HG03139 (cell line): ENCODE measurements around the gene ZBP1.

Experiments used
- ATAC-seq: cut with Tn5 transposase; IDR thresholded peaks from one replicate; pipeline ENCODE4 v1.9.1; 2021; ENCODE audit not compliant: unreplicated experiment

The ZBP1 gene

DNA sequence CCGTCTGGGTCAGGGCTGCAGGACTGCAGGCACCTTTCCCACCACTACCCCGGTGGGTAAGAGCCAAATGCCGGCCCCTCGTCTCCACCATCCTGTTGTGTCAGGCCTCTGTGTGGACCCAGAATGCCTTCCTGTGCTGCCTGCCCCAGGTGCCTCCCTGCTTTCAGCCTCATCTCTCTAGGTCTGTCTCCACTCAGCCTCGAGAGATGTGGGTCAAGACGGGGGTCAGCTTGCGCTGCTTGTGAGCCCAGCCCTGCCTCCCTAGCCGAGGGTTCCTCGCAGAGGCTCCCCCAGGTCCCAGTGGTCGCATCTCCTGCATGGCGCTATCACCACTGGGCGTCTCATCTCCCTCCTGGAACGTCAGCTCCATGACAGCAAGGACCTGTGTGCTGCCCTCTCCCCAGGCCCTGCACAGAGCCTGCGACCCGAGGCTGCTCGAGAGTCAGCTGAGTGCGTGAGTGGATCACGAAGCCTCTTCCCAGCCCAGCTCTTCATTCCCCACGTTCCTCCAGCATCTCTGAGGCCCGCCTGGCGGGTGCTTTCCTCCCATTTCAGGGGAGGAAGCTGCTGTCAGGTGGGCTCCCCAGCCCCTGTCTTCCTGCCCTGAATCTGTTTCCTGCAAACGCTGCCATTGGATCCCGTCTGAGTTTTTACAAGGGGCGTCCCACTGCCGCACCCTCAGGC, 38.7 kb upstream of the ZBP1 start:
- ATAC-seq: no peak

DNA sequence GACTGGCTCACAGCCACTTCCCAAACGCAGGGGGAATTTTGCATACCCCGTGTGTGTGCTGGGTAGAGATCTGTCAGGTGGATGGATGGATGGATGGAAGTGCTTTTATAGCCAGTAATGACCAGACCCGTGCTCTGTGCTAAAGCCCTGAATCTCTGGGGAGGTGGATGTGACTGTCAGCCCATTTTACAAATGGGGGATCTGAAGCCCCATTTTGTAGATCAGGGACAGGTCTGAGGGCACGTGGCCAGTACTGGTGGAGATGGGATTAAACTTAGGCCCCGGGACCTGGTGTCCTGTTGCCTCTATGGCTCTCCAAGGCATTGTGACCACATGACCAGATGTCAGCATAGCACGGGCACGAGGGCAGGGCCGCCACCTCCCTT, 38.2 kb upstream of the ZBP1 start:
- ATAC-seq: no peak

DNA sequence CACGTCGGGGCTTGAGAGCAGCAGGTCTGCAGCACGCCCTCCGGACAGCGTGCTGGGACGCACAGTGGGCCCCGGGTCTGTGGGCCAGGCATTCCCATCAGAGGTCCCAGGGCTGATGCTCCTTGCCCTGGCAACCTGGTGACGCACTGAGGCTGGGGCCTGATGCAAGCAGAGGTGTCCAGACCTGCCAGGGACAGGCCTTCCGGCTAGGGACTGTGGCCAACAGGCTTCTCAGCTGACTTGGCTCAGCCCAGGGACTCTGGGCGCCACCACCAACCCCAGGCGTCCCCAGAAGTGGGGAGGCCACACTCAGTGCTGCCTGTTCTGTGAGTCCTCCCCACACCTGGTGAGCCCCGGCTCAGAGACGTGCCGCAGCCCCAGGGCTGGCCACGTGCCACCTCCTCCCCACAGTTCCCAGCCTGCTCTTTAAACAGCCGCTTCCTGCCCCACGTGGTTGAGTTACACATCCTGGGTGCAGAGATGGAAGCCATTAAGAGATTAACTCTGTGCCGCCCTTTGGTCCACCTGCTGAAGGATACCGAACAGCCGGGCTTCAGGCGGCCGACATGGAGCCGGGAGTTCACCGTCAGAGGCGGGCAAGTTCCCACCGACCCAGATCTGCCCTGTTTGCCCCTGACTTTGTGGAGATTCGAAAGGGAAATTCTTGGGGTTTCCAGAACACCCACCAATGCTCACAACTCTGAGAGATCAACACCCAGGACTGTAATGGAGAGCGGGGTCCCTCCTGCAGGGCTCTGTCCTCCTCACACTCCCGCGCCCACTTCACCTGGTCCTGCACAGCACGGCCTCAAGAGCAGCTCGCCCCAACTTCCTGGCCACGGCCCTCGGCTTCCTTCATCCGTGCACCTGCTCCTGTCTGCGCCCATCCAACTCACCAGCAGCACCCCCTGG, 37.6 kb upstream of the ZBP1 start:
- ATAC-seq: no peak

DNA sequence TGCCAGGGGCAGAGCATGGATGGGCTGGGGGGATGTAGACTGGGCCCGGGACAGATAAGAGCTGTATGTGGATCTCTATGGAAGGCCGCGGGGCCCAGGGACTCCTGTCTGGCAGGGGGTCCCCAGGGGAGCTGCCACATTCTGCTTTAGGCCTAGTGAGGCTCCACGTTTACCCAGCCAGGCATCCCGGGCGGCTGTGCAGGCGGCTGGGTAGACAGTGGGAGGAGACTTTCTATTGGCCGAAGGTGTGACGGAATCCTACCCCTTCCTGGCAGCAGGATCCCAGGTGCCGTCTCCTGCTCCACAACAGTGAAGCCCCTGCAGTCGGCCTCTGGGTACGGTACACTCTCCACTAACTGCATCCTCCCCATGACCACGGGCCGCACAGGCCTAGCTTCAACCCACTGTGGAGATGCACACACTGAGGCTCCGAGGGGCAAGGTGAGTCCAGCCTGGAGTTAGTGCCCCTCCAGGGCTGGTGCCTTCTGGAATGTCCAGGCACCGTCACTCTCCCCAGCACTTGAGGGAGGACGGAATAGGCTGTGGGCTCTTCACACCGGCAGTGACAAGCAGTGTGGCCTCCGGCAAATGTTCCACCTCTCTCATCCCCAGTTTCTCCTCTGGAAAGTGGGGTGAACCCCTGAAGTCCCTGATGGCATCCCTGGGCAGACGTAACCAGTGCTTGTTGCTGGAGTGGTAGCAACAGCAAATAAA, 36.8 kb upstream of the ZBP1 start:
- ATAC-seq: no peak

DNA sequence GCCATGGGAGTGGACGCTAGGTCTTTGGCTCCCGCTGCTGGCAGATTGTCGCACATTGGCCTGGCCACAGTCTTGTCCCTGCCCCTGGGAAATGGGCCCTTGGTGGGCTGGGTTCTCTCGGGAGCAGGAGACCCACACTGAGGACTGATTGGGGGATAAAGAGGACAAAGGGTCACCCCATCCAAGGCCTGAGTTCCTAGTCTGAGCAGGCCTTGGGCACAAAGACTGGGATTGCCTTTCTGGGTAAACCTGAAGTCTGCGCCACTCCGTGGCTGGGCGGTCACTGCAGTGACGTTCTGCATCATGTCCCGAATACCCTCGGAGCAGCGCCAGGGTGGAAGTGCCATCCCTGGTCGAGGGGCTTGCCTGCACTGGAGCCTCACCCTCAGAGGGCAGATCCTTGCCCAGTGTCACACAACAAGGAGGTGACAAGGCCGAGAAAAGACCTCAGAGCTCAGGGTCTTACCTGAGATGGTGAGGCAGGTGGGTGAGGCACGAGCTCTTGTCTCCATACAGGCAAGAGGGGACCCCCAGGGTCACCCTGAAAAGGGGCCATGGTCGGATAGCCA, 36.1 kb upstream of the ZBP1 start:
- no peak for ATAC-seq

DNA sequence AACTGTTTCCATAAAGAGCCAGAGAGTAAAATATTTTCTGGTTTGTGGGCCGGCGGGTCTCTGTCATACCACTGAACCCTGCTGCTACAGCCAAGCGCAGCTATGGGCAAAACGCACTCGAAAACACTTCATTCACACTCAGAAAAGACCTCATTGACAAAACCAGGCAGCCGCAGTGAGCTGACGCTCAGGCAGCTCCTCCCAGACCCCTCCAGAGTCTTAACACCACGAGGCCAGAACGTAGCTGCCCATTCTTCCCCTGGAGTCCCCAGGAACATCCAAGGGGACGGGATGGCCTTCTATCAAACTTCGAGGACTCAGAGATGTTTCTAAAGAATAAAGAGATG, 35.6 kb upstream of the ZBP1 start:
- no peak for ATAC-seq

DNA sequence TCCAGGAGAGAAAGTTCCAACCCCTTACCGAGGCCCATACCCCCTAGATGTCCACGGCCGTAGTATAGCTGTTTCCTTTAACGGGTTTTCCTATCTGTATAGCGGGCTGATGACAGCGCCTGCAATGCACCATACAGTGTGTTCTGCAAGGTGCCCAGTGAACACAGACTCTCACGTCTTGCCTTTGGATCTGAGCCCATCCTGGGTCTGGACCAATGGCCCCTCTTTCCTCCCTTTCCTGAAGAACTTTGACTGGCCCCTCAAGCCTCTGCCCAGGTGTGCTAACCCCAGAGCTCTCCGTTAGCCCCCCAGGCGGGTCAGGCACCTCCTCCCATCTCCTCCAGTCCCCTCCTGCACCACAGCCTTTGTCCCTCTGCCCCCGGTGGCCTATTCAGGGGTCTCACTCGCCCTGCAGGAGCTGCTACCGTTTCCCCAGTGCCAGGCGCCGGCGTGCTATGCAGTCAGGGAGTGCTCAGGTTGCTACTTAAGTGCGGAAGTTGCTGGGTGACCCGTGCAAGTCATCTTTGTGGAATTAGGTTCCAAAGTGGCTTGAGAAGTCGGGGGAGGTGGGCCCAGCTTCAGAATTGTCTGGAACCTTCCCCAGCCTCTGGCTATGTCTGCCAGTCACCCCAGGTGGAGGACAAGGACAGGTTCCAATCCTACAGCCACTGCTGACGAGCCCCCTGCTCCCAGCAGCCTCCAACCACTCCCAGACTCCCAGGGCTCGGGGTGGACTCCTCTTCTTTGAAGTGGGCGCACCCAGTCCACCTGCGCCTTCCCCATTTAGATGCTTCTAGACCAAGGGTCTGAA, 35.0 kb upstream of the ZBP1 start:
- ATAC-seq: no peak

DNA sequence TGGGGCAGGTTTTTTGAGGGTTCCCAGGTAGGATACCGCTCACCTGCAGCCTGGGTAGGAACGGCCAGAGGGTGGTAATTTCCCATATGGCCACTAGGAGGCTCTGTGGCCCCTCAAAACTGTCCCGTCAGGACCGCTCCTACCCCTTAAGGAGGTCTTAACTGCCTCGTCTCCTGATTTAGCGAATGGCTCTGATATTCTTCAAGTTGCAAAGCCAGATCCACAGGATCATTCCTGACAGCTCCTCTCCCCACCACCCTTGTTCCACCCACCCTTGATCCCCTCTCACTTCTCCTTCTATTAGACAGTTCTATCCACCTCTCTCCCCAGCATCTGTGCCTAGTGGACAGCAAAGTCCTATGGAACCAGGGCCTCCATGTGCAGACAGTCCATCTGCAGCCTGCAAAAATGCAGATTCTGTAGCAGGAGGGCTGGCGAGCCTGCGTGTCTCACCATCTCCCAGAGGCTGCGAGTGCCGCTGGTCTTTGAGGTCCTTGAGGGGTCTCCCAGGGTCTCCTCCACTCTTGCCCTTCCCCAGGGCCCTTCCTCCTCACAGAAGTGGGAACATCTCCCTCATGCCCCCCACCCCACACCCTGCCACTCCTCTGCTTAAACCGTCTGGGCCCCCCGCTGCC, 34.3 kb upstream of the ZBP1 start:
- peak; percentile 66 for ATAC-seq

DNA sequence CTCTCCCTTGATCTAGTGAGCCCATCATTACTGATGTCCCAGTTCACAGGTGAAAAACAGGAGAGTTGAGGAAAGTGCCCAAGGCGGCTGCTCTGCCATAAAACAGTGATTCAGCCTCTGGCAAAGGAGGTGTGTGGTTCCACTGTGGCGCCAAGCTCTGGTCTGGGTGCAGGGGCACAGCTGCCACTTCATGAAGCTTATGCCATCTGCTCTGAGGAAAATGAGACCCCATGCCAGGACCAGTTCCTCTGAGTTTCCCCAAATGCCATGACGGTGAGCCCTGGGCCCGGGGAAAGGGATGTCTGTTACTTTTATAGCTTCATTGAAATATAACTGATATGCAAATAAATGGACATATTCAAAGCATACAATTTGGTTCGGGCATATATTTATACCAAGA, 33.7 kb upstream of the ZBP1 start:
- ATAC-seq: no peak

DNA sequence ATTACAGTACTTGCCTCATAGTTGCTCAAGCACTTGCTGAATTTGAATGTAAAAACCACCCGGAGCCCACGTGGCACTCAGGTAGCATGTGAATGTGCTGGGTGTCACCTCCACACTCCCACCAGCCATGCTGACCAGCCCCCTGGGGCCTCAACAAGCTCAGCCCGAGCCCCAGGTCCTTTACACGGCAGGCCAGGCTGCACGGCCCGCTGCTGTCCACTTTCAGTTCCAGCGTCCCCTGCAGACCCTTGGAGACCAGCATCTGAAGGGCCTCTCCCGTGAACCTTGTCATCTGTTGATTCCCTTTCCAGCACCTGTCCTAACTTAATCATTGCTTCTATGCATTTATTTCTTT, 33.3 kb upstream of the ZBP1 start:
- no peak for ATAC-seq

DNA sequence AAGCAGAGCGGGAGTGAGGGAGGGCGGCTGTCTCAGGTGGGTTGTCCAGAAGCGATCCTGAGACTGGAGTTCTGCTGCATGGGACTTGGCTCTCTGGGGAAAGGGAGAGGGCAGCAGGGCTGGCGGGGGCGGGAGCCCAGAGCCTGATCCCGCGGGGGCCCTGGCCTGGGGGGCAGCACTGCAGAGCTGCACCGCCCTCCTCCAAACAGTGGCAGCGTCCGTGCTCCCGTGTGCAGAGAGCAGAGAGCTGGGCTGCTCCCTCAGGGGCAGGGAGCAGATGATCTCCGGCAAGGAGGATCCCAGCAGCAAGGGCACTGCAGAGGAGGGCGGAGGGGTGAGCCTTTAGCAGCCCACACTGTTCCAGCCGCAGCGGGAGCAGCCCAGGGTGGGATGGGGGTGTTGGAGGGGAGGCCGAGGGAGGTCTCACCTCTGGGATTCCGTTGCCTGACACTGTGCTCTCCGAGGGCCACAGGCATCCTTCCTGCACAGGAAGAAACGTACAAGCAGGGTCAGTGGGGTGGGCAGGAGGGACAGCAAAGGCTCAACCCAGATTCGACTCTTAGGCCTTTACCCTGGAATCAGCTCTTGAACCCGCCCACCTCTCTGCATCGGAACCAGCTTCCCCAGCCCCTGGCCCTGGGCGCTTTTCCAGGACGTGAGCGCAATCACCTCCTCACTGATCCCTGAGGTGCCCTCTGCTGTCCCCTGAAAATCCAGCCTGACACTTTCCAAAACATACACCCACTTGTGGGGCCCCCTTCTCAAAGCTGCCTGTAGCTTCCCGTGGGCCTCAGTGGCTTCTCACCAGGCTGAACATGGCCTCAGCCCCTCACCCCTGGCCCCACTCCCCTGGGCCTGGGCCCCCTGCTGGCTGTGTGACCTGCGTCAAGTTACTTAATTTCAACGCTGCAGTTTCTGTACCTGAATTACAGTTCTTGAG, 32.6 kb upstream of the ZBP1 start:
- ATAC-seq: no peak

DNA sequence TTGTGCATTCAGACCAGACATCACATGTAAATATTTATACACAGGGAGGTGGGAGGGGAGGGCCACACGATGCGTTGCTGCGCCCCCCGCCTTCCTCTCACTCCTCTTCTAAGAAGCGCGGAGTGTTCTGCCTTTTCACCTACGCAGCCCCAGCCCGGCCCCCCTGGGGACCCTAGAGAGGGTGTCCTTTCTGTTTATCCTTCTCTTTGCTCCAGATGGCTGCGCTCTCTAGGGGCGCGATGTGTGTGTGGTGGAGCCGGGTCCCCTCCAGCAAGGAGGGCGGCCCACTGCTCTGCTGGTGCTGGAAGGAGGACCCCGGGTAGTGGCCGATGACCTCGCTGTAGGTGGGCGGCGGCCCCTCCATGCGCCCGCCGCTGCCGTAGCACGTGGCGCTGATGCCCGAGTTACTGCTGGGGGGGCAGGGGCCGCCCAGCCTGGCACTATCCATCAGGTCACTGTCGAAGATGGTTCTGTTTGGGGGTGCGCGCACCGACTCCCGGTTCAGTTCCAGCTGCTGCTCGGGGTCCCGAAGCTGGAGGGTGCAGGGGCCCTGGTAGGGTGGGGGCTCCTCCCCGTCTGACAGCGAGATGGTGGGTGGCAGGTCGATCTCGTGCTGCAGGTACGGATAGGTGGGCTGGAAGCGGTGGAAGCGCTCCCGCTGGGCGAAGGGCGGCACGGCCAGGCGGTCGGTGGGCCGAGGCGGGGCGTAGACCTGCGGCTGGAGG, 31.8 kb upstream of the ZBP1 start:
- no peak for ATAC-seq

DNA sequence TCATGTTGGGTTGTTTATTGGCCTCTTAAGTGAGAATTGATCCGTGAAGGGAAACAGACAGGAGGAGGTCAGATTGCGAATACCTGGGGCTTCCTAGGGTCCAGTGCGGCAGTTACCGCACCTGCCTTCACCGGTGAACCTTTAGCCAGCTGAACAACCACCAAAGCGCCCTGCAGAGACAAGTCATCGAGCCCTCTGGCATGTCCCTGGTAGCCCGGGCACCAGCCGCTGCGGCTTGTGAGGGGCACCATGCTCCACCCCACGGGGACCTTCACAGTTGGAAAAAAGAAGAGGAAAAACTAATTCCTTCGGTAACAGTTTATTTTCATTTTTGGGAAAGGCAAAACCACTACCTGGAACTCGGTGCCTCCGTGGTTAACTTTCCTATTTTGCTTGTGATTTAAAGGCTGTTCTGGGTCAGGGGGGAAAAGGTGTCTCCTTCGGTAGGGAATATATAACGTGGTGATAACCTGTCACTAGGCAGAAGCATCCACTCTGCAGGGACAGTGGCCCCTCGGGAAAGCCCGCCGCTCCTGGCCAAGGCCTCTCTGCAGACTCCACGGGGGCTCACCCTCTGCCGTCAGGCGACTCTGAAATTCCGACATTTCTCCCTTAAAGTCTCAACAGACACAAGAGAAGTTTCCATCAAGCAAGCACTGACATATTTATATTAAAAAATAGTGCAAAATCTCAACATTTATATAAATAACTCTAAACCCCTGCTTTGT, 30.7 kb upstream of the ZBP1 start:
- ATAC-seq: no peak

DNA sequence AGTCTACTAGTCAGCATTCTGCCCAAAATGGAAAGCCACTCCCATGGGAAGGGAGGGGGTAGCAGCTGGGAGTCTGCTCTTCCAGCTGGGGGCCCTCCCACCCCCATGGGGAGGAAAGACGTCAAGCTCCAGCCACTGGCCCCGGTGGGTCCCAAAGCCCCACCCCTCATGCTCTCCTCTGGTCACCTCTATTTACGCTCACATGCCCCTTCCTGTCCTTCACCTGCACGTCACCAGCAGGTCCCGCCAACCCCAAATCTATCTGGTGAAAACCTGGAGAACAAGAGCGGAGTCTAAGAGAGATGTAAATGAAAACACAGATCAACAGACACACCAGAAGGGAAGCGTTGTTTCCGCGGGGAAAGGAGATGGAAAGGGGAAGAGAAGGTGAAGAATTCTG, 30.0 kb upstream of the ZBP1 start:
- ATAC-seq: no peak

DNA sequence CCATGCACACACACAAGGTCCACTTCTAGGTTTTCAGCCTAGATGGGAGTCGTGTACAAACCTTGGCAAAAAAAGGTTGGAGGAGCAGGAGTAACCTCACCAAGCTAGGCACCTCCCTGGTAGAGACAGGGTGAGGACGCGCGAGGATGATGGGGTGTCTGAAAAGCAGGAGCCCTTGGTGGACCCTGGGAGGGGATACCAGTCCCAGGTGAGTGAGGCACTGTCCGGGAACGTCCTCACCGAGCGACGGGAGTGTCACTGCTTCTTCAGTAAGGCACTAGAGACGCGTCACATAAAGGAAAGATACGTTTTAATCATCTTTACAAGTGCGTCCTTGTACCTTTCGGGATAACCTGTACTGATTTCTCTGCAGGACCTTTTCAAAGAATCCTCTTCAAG, 29.4 kb upstream of the ZBP1 start:
- no peak for ATAC-seq

DNA sequence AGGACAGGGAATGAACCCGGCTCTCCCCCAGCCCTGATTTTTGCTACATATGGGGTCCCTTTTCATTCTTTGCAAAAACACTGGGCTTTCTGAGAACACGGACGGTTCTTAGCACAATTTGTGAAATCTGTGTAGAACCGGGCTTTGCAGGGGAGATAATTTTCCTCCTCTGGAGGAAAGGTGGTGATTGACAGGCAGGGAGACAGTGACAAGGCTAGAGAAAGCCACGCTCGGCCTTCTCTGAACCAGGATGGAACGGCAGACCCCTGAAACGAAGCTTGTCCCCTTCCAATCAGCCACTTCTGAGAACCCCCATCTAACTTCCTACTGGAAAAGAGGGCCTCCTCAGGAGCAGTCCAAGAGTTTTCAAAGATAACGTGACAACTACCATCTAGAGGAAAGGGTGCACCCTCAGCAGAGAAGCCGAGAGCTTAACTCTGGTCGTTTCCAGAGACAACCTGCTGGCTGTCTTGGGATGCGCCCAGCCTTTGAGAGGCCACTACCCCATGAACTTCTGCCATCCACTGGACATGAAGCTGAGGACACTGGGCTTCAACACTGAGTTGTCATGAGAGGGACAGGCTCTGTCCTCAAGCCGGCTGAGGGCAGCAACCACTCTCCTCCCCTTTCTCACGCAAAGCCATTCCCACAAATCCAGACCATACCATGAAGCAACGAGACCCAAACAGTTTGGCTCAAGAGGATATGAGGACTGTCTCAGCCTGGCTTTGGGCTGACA, 28.8 kb upstream of the ZBP1 start:
- no peak for ATAC-seq
